H9 (cell line): ENCODE data around the gene SIVA1. TPM values are rescaled to one million over a fixed set of nuclear protein-coding genes. Genes with fewer than 3 reads are reported as not detected.
A peak's percentile ranks its signal among the peaks of the same experiment; 100 is the strongest.

Experiments
- DNase-seq: peaks from one replicate; pipeline ENCODE4 v3.0.0-alpha.2; 2017
- H2AFZ ChIP-seq: one replicate; pipeline ENCODE4 v1.6.1; 2013; ENCODE audit warnings: mild to moderate bottlenecking, low read length, control low read depth, moderate library complexity
- H2AK5ac ChIP-seq: 2 replicates; pipeline ENCODE4 v1.6.1; 2013; ENCODE audit warnings: low read length, control low read depth, mixed read lengths; ENCODE audit not compliant: insufficient read length
- H2BK120ac ChIP-seq: one replicate; pipeline ENCODE4 v1.6.1; 2013; ENCODE audit warnings: low read depth, mild to moderate bottlenecking, low read length, control low read depth, inconsistent platforms; ENCODE audit not compliant: poor library complexity, severe bottlenecking
- H2BK12ac ChIP-seq: 2 replicates; pipeline ENCODE4 v1.6.1; 2013; ENCODE audit warnings: low read length, control low read depth, mixed read lengths, low read depth; ENCODE audit not compliant: insufficient read length
- H2BK15ac ChIP-seq: 2 replicates; pipeline ENCODE4 v1.6.1; 2013; ENCODE audit warnings: low read depth, low read length, control low read depth
- H2BK20ac ChIP-seq: one replicate; pipeline ENCODE4 v1.6.1; 2013; ENCODE audit warnings: low read depth, mild to moderate bottlenecking, low read length, control low read depth, inconsistent platforms; ENCODE audit not compliant: poor library complexity, severe bottlenecking
- H2BK5ac ChIP-seq: 2 replicates; pipeline ENCODE4 v1.6.1; 2013; ENCODE audit warnings: low read length, control low read depth, mixed read lengths; ENCODE audit not compliant: insufficient read length
- H3K14ac ChIP-seq: 2 replicates; pipeline ENCODE4 v1.6.1; 2013; ENCODE audit warnings: low read length, control low read depth; ENCODE audit not compliant: insufficient read depth
- H3K18ac ChIP-seq: 2 replicates; pipeline ENCODE4 v1.6.1; 2013; ENCODE audit warnings: low read depth, mild to moderate bottlenecking, mixed read lengths, low read length, control low read depth; ENCODE audit not compliant: insufficient read length
- H3K23ac ChIP-seq: 2 replicates; pipeline ENCODE4 v1.6.1; 2013; ENCODE audit warnings: low read length, control low read depth, mixed read lengths, low read depth; ENCODE audit not compliant: insufficient read length
- H3K23me2 ChIP-seq: 2 replicates; pipeline ENCODE4 v1.6.1; 2013; ENCODE audit warnings: low read depth, mild to moderate bottlenecking, mixed read lengths, low read length, control low read depth; ENCODE audit not compliant: insufficient read length, poor library complexity, severe bottlenecking
- H3K27ac ChIP-seq: 2 replicates; pipeline ENCODE4 v1.5.1; 2013; ENCODE audit warnings: low read length, control low read depth, mixed read lengths, low read depth; ENCODE audit not compliant: insufficient read length
- H3K27me3 ChIP-seq: 2 replicates; pipeline ENCODE4 v1.6.1; 2013; ENCODE audit warnings: low read length, control low read depth, inconsistent platforms; ENCODE audit not compliant: insufficient read depth
- H3K4ac ChIP-seq: 2 replicates; pipeline ENCODE4 v1.6.1; 2013; ENCODE audit warnings: low read depth, mild to moderate bottlenecking, control low read depth, inconsistent platforms, low read length, moderate library complexity
- H3K4me1 ChIP-seq: 2 replicates; pipeline ENCODE4 v1.6.1; 2013; ENCODE audit warnings: low read length, control low read depth, inconsistent platforms; ENCODE audit not compliant: insufficient read depth
- H3K4me2 ChIP-seq: 2 replicates; pipeline ENCODE4 v1.6.1; 2013; ENCODE audit warnings: low read length, control low read depth, mixed read lengths; ENCODE audit not compliant: insufficient read length, insufficient read depth
- H3K56ac ChIP-seq: 2 replicates; pipeline ENCODE4 v1.6.1; 2013; ENCODE audit warnings: low read depth, mild to moderate bottlenecking, mixed read lengths, low read length, control low read depth; ENCODE audit not compliant: insufficient read length
- H3K79me1 ChIP-seq: 2 replicates; pipeline ENCODE4 v1.6.1; 2013; ENCODE audit warnings: low read depth, mild to moderate bottlenecking, moderate library complexity, low read length, control low read depth, inconsistent platforms; ENCODE audit not compliant: insufficient read depth, poor library complexity, severe bottlenecking
- H3K79me2 ChIP-seq: 2 replicates; pipeline ENCODE4 v1.6.1; 2013; ENCODE audit warnings: low read length, control low read depth, inconsistent platforms; ENCODE audit not compliant: insufficient read depth
- H3K9ac ChIP-seq: 2 replicates; pipeline ENCODE4 v1.6.1; 2013; ENCODE audit warnings: low read length, control low read depth, mixed read lengths; ENCODE audit not compliant: insufficient read length; ENCODE audit errors: extremely low read depth
- H3K9me3 ChIP-seq: one replicate; pipeline ENCODE4 v1.6.1; 2013; ENCODE audit warnings: low read depth, low read length, inconsistent platforms; ENCODE audit not compliant: control insufficient read depth
- H3T11ph ChIP-seq: one replicate; pipeline ENCODE4 v1.6.1; 2013; ENCODE audit warnings: mild to moderate bottlenecking, low read length, control low read depth, inconsistent platforms
- H4K20me1 ChIP-seq: one replicate; pipeline ENCODE4 v1.6.1; 2013; ENCODE audit not compliant: control insufficient read depth, insufficient read length, insufficient read depth
- H4K5ac ChIP-seq: 2 replicates; pipeline ENCODE4 v1.6.1; 2013; ENCODE audit warnings: low read depth, mild to moderate bottlenecking, mixed read lengths, low read length, control low read depth; ENCODE audit not compliant: insufficient read length
- H4K8ac ChIP-seq: replicated peaks from 2 replicates; pipeline ENCODE4 v1.6.1; 2013; ENCODE audit warnings: low read length, control low read depth, mixed read lengths, low read depth; ENCODE audit not compliant: insufficient read length
- H4K91ac ChIP-seq: 2 replicates; pipeline ENCODE4 v1.6.1; 2013; ENCODE audit warnings: low read depth, mild to moderate bottlenecking, moderate library complexity, mixed read lengths, low read length, control low read depth; ENCODE audit not compliant: insufficient read length
- H3K27ac Mint-ChIP-seq, 3 experiments: 2 replicates in 2 of 3; 3 replicates in 1 of 3; pipeline ENCODE4 v1.8.0; 2020 to 2021; ENCODE audit warnings: mixed read lengths in 3 of 3, mild to moderate bottlenecking in 1 of 3, moderate library complexity in 1 of 3
- H3K27me3 Mint-ChIP-seq: 2 replicates; pipeline ENCODE4 v1.8.0; 2021; ENCODE audit warnings: low read depth, mild to moderate bottlenecking, moderate library complexity, mixed read lengths
- H3K36me3 Mint-ChIP-seq, 3 experiments: 2 replicates in 2 of 3; 3 replicates in 1 of 3; pipeline ENCODE4 v1.8.0; 2020 to 2021; ENCODE audit warnings: low read depth in 3 of 3, mixed read lengths in 3 of 3; ENCODE audit not compliant: insufficient read depth in 1 of 3
- H3K4me1 Mint-ChIP-seq, 2 experiments: 2 replicates each; pipeline ENCODE4 v1.8.0; 2020; ENCODE audit warnings: mixed read lengths in 2 of 2
- H3K4me3 Mint-ChIP-seq, 2 experiments: 2 replicates in 1 of 2; 3 replicates in 1 of 2; pipeline ENCODE4 v1.8.0; 2020 to 2021; ENCODE audit warnings: mild to moderate bottlenecking in 2 of 2, mixed read lengths in 2 of 2, moderate library complexity in 1 of 2
- H3K9me3 Mint-ChIP-seq, 2 experiments: 2 replicates in 1 of 2; 3 replicates in 1 of 2; pipeline ENCODE4 v1.8.0; 2020; ENCODE audit warnings: mild to moderate bottlenecking in 2 of 2, mixed read lengths in 2 of 2, moderate library complexity in 1 of 2
- WGBS: extraction: QIAGEN DNeasy Blood & Tissue Kit; methylation state at CpG from one replicate; pipeline ENCODE4 v1.1.7; 2013; ENCODE audit warnings: missing lambda C conversion rate, low lambda C conversion rate, mixed read lengths; ENCODE audit not compliant: insufficient read length; ENCODE audit errors: extremely low coverage; 5-methylcytosine and 5-hydroxymethylcytosine counted together
- total RNA-seq: library from RNA; stranded (reverse); gene quantifications from 2 replicates; pipeline ENCODE4 v1.2.1, GENCODE V29; 2021
- TF ChIP-seq, protein P1 (sequence below): fragments of 200-600 bp; sonication (generic); conservative IDR thresholded peaks from 3 replicates; pipeline ENCODE4 v1.8.0; 2021; ENCODE audit warnings: antibody characterized with exemption, mild to moderate bottlenecking

The SIVA1 gene
- total RNA-seq, 1 experiment from 2014 or later: 125 TPM

DNA sequence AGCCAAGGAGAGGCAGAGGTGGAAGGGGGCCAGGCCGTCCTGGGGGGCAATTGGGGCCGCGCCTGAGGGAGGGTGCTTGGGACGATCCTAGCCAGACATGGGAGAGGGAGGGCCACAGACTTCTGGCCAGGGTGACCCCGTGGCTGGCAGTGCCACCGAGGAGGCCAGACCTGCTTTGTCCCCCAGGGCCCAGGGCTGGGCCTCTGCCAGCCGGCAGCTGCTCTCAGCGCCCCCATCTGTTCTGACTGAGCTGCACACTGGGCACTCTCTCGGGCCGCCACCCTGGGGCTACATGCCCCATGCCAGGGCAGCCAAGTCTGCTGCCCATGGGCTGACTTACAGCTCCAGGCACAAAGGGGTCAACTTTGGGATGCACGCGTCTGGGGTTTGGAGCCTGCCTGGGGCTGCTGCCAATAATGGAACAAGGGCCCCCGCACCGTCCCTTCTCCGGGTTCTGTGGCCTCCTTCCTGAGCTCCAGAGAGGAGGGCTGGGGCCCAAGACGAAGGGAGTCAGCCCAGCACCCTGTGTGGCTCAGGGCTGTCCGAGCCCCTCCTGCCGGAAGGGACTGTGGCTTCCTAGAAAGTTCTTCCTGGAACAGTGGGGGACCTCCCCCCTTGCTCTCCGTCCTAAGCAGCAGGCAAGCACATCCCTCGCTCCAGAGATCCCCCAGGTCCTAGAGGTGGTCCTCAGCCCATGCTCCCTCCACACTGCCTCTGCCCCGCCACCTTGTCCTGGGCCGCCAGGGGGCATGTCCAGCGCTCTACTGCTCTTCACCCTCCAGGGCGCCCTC is 27.8 kb upstream of the SIVA1 start:
- no peak overlapping the region for H2BK120ac ChIP-seq
- H3K18ac ChIP-seq: no peak overlapping the region
- no peak overlapping the region for H3K9ac ChIP-seq
- no peak overlapping the region for H2AK5ac ChIP-seq
- no peaks in the 10 kb centered on the region; the same call in 1 of the 2 replicates for H3K27me3 ChIP-seq
- H3K4ac ChIP-seq: no peak overlapping the region
- H3K79me2 ChIP-seq: no peaks in the 10 kb centered on the region
- Mint-ChIP-seq H3K4me3 (peak overlapping the region; percentile 65 to 79), H3K36me3 (peaks cover 0 to 3% (median 0%) of the 10 kb centered on the region in 3 experiments; a peak in 2 of 7 replicates), H3K27me3 (peaks cover 29% of the 10 kb centered on the region), H3K27ac (no peak overlapping the region; a peak in 1 of 7 replicates), H3K9me3 (peaks cover 0 to 3% of the 10 kb centered on the region in 2 experiments; a peak in 1 of 5 replicates), H3K4me1 (peaks cover 6 to 9% of the 10 kb centered on the region in 2 experiments)
- H3K23me2 ChIP-seq: no peaks in the 10 kb centered on the region
- no peak overlapping the region for H3T11ph ChIP-seq
- no CpG with 5 or more reads among the region's 24 CpGs for WGBS
- H3K4me2 ChIP-seq: peak overlapping the region; percentile 63
- H4K8ac ChIP-seq: no peak overlapping the region
- H3K56ac ChIP-seq: no peak overlapping the region
- H2BK15ac ChIP-seq: no peak overlapping the region
- H4K91ac ChIP-seq: no peak overlapping the region
- no peaks in the 10 kb centered on the region for H3K9me3 ChIP-seq
- H2BK12ac ChIP-seq: no peak overlapping the region
- peak; percentile 82 for DNase-seq
- H3K79me1 ChIP-seq: no peaks in the 10 kb centered on the region
- TF ChIP-seq, protein P1, sequence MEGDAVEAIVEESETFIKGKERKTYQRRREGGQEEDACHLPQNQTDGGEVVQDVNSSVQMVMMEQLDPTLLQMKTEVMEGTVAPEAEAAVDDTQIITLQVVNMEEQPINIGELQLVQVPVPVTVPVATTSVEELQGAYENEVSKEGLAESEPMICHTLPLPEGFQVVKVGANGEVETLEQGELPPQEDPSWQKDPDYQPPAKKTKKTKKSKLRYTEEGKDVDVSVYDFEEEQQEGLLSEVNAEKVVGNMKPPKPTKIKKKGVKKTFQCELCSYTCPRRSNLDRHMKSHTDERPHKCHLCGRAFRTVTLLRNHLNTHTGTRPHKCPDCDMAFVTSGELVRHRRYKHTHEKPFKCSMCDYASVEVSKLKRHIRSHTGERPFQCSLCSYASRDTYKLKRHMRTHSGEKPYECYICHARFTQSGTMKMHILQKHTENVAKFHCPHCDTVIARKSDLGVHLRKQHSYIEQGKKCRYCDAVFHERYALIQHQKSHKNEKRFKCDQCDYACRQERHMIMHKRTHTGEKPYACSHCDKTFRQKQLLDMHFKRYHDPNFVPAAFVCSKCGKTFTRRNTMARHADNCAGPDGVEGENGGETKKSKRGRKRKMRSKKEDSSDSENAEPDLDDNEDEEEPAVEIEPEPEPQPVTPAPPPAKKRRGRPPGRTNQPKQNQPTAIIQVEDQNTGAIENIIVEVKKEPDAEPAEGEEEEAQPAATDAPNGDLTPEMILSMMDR: peak; percentile 54
- H3K4me1 ChIP-seq: no peaks in the 10 kb centered on the region
- H3K14ac ChIP-seq: no peak overlapping the region
- H4K20me1 ChIP-seq: peaks cover 5% of the 10 kb centered on the region
- H3K23ac ChIP-seq: no peak overlapping the region
- no peak overlapping the region for H4K5ac ChIP-seq
- no peak overlapping the region for H2BK20ac ChIP-seq
- no peak overlapping the region for H2BK5ac ChIP-seq
- no peak overlapping the region for H2AFZ ChIP-seq
- H3K27ac ChIP-seq: no peak overlapping the region
